ENCODE data around the gene KRT6A.

KRT6A gene

DNA sequence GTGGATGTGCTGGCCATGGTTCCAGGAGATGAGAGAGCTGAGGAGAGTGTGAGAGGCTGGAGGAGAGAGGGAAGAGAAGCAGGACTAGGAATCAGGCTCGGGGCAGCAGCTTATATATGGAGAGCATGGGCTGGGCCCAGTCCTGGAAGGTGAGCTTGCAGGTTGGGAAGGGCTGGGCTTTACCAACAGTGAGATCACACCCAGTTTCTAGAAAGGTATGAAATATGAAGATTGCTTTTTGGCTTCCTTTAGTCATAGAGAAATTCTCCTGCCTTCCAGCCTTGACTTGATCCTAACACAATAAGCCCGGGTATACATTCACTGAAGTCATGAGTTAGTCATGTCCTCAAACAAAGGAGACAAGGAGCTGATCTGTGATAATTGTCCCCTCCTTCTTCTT lies at the start of gene KRT6A:
Gene KRT6A (minus strand): TSS at position 86 of the 400 bp plus-strand sequence. CDS start 69 bp downstream, at position 17.
- no peak for DNase-seq (ENCODE audit: low read depth in 2 of 2)

DNA sequence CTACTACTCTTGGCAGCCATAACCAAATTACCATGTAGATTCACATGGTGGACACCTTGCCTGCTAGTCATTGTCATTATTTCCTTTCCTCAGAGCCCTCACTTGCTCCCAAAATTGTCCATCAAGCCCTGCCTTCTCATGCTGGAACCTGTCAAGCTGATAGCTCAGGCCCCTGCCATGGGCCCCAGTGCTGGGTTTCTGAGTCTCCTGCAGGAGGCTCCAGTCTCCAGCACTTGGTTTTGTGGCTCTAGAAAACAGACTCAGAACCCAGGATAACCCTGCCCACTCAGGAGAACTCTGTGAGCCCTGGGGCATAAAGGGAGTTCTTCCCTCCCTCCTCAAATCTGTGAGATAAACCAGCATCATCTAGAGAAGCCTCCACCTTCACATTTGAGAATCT lies 49.1 kb upstream of the KRT6A start:
- no peak for DNase-seq (ENCODE audit: low read depth in 2 of 2)

DNA sequence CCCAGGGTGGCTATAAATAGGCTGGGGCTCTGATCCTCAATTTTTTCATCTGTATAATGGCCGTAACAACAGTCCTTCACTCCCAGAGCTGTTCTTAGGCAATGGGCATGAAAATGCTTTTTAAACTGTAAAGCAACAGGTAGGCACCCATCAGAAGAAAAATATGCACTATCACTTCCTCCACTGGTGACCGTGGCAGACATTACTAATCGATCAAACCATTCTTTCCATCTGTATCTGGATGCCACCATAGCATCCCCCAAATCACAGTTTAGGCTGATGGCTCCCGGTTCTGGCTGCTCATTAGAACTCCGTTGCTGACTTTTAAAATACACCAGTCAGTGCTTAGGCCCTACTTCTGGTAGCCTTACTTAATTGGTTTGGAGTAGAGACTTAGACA lies 48.7 kb upstream of the KRT6A start:
- no peak for DNase-seq (ENCODE audit: low read depth in 2 of 2)

DNA sequence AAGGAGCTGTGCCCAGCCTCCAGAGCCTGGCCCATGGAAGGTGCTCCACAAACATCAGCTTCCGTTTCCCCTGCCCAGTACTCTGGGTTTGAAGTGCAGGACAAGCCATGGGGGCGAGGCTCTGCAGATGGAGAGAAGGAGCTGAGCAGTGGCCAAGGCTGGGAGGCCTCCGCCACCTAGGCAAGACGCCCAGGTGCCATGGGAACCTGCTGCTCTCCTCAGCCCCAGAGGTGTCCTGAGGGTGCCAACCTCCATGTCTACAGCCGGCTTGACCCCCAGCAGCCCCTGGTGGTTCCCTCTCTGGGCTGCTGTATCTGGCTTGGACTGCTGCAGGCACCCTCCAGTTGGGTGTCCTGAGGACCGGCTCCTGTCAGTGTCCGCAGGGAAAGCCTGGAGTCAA lies 47.5 kb upstream of the KRT6A start:
- no peak for DNase-seq (ENCODE audit: low read depth in 2 of 2)

DNA sequence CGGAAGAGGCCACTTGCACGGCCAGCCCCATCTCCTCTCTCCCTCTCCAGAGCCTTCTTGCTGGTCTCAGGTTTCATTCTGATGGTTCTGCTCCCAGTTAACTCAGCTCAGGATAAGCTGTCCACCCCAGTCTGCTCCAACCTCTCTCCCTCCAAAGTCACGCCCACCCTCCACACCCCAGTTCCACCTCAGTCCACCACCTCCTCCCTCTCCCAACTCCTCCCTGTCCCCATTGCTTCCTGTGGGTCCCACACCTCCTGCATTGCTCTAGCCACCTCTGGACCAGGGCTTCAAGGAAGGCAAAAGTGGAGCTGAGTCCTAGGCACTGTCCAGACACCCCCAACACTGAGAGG lies 46.7 kb upstream of the KRT6A start:
- no peak for DNase-seq (ENCODE audit: low read depth in 2 of 2)

DNA sequence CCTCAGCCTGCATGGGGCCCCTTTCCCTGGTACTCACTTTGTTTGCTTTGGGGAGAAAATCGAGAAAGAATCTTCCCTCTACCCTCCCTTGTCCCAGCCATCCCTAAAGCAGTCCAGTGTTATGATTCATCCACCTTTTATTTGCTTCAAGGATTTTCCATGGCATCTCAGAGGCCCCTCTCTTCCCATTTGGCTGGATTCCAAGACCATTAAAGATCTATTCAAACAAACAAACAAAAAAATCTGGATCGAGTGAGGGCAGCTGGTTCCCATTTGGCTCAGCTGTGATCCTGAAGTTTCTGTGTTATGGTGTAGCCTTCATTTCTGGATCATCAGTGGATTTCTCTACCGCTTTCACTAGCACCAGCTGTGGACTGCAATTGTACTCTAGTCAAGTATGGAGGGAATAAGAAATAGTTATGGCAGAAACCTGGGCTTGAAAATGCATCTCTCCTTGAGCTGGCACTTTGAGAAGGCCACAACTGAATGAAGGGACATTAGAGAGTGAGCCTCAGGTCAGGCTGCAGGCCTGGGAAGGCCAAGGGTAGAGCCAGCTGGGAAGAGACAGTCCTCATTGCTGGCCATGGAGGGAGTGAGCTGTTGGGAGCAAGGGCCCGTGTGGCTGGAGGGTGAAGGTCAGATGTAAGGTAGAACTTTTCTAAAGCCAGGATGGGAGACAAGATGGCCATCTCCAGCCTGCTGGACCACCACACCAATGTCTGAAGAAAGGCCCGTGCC lies 46.2 kb upstream of the KRT6A start:
- DNase-seq (ENCODE audit: low read depth in 2 of 2): no peak

DNA sequence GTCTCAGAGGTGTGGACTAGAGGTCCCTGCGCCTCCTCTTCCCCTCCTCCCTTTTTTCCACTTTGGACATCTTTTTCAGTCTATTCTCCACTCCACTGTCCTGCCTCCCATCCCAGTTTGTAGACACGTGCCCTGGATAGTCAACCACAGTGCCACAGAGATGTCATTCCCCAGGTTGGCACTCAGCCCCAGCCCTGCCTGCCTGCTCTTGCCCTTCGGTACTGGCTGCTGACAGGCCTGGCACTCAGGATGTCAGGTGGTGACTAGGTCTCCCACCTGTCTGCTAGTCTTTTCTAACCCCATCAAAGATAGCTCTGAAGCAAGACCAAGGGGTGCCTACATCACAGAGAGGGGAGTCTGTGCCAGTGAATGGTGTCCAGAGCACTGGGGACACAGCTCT lies 44.0 kb upstream of the KRT6A start:
- no peak for DNase-seq (ENCODE audit: low read depth in 2 of 2)

DNA sequence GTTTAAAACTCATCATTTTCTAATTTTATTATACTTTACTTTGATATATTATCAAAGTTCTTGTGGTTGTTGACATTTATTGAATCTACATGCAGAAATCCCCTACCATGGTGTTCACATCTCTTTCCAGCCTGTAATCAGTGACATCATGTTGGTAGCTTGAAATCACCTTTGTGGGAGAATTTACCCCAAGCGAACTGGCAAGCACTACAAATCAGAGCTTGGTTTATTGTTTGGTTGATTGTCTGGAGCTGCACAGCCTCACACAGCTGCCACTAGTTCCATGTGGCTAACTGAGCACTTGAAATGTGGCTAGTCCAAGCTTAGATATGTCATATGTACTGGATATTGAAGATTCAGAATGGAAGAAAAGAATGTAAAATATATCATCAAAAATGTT lies 42.5 kb upstream of the KRT6A start:
- DNase-seq (ENCODE audit: low read depth in 2 of 2): no peak

DNA sequence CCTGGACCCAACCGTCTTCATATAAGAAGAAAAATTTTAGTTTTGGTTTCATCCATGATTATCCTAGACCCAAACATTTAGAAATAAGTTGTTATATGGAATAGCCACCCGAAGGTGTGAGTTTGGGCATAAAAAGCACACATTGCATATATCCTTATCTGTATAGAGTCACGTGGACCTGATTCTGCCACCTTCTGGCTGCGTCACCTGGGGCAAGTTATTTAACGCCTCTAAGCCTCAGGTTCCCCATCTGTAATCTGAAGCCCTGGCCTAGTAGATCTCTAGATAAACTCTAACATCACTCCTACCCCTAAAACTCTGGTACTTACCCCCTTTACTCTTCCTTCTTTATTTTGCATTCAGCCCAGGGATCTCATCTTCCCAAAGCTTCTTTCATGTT lies 41.4 kb upstream of the KRT6A start:
- DNase-seq (ENCODE audit: low read depth in 2 of 2): no peak

DNA sequence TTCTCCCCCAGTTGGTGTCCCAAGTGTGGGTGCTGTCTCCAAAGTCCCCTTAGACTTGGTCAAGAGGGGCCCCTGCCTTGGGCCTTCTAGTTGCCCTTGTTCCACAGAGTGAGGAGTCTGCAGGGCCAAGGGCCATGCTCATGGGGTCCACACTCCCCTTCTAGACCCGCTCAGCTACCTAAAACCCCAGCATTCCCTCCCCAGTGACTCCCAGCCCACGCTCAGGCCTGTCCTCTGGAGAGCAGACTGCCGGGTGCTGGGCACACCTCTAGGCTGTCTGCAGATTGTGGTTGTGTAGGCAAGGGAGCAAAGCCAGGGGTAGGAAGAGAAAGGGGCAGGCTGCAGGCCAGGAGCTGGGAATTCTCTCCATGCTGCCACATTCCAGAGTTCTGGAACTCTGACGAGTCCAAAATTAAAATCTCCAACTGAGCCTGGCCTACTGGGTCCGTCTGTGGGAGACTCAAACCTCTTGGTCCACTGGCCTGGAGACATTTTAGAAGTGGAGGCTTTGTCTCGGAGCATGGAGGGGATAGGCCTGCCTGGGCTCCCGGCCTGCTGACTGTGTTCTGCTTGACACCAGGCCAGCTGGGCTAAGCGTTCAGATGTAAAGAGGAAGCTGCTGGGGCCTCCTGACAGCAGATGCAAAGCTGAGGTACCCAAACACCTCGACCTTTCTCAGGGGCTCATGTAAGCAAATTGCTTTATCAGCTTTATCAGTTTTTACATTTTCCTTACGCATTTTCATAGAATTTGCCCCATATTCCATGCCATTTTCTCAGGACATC lies 40.8 kb upstream of the KRT6A start:
- no peak for DNase-seq (ENCODE audit: low read depth in 2 of 2)

DNA sequence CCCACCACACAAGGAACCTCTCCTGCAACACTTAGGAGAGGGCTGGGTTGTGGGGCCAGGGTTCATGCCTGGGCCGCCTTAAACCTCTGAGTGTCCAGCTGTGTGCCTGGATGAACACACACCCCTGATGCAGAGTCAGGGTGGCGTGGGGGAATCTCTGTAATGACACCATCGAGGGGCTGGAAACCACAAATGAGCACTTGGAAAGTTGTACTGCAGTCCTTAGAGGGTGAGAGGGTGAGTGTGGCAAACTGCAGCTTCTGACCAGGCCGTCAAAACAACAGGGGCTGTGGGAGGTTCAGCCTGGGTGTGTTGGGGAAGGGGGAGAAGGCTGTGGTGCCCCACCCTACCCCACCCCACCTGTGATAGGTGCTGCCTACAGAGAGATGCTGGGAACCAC lies 39.6 kb upstream of the KRT6A start:
- no peak for DNase-seq (ENCODE audit: low read depth in 2 of 2)

DNA sequence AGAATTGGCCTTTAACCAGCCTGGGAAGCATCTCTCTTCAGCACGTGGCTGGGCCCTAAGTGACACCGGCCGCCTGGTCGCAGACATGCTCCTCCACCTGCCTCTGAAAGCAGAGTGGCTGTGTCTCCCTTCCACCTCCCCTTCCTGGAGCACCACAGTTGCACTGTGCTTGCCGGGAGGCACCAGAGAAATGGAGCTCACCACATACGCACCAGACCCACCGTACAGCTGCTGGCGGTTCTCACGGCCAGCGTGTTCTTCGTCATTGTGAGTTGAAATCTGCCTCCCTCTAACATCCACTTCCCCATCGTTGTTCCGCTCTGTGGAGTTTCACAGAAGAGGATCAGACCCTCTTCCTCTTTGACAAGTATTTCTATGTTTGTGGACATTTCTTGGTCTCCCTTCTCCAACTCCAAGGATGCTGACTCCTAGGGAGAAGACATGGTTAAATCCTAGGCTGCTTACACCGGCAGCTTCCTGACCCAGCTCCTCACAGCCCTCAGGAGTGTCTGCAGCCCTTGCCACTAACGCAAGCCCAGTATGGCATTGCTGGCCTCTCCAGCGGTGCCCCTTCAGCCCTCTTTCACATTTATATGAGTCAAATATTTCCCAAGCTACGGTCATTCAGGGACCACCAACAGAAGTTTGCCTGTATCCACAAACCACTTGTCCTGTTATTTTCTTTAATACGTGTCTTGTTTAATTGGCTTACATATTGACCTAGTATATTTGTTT lies 38.7 kb upstream of the KRT6A start:
- no peak for DNase-seq (ENCODE audit: low read depth in 2 of 2)

DNA sequence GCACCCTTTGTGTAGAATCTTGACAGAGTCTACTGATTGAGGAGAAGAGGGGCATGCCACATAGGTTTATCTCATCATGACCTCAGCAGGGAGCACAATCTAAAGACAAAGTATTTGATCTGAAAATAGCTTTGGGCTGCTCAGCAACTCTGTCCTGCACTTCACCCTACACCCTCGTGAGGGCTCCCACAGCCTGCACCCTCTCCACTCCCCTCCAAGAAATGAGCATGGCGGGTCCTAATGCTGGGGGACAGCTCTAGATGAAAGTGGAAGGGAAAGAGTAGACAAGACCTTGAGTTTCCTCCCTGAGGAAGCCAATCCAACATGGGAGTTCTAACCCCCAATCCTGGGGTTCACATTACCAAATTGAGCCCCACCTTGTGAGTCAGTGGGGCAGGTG lies 37.8 kb upstream of the KRT6A start:
- DNase-seq (ENCODE audit: low read depth in 2 of 2): no peak

DNA sequence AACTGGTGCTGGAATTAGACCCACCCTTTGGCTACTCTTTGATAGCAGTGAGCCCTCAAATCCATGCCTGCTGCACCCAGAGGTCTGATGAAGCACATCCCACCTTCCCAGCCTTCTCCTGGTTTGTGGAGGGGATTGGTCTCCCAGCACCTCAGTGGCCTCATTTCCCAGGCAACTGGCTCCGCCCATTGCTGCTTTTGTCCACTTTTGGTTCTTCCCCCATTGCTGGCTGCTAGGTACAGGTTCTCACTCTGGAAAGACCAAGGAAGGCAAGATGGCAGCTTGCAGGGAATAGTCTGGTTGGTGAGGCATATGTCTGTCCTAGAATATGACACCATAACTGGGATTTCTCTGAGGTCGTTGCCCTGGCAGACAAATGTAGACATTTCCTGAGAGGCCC lies 37.3 kb upstream of the KRT6A start:
- no peak for DNase-seq (ENCODE audit: low read depth in 2 of 2)

DNA sequence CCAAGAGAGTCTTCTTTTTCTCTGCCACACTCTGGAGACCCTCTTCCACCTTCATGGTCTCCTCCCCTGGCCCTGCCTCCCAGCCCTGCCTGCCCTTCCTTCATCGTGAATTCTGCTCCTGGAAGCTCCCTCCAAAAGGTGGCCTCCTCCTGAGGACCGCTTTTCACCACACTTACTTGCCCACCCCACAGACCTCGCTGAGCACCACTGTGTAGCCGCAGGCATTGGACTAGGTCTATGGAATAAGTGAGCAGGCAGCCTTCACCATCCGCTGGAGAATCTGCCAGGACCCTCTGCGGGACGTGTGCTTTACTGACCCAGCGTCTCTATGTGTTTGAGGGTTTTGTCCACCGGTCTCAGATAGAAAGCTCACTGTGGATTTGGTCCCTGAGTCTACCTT lies 36.8 kb upstream of the KRT6A start:
- DNase-seq (ENCODE audit: low read depth in 2 of 2): no peak

DNA sequence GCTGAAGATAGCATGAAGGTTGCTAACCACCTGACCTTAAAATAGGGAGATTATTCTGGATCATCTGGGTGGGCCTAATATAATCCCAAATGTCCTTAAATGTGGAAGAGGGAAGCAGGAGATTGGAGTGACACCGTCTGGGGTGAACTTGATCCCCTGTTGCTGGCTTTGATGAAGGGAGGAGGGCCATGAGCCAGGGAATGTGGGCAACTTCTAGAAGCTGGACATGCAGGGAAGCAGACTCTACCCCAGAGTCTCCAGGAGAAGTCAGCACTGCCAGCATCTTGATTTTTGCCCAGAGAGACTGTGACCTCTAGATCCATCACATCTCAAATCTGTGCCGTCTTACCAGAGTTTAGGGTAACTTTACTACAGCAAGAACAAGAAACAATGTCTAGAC lies 36.4 kb upstream of the KRT6A start:
- no peak for DNase-seq (ENCODE audit: low read depth in 2 of 2)

DNA sequence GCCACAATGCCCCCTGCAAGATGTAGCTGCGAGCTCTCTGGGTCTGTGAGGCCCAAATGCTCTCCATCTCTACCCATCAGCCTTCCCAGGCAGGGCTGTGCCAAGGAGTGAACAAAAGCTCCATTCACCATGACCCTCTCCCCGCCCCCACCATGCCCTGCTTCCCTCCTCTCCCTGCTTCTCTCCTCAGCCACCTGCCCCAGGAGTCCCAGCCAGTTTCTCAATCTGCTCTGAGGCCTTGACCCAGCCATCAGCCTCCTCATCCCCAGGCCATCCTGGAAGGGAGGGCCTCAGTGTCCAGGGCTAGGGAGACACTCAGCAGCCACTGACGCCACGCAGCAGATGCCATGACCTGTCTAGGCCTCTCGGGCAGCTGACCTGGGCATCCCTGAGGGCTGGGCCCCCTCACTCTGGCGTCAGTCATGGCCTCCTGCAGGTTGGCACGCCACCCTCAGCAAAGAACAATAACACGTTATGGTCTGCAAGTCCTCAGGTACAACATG lies 35.6 kb upstream of the KRT6A start:
- DNase-seq (ENCODE audit: low read depth in 2 of 2): no peak

DNA sequence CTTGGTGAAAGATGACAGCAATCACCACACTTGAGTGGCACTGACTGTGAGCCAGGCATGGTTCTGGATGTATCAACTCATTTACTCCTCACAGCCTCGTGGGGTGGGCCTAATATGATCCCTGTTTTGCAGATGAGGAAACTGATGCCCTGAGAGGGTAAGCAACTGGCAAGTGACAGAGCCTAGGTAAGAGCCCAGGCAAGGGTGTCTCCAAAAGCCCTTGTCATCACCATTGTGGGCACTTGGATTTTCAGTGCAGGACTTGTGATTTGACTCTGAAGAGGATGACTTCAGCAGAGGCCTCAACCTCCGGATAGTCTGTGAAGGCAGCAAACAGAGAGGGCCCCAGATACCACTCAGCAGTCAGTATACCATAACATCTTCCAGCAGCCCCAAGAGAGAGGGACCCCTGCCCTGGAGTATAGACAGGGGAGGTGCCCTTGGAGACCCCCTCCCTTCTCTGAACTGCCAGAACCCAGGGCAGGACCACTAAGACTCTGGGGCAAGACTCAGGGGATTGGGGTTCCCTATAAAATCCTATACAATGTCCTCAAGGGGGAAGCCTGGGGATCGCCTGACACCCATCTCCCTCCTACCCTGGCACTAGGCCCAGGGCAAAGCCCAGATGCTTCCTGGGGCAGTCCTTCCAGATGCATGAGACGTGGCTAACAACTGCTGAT lies 34.2 kb upstream of the KRT6A start:
- no peak for DNase-seq (ENCODE audit: low read depth in 2 of 2)

DNA sequence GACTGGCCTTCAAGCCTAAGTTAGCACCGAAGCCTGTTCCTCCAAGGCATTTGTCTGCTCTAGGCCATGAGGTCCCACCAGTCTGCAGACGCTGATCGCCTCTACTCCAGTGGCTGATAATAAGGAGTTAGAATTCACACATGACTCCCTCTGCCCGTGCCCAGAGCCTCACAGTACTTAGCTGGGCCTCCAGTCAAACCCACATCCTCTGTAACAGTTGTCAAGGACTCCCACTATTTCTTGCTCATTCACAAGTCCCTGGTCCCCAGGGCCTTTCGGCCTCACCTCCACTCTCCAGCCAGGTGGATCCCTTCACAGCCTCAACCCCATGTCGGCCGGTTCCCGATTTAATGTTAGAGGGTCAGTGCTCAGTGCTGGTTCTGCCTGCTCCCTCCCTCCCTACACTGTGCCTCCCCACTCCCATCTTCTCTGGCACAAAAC lies 33.5 kb upstream of the KRT6A start:
- DNase-seq (ENCODE audit: low read depth in 2 of 2): no peak

DNA sequence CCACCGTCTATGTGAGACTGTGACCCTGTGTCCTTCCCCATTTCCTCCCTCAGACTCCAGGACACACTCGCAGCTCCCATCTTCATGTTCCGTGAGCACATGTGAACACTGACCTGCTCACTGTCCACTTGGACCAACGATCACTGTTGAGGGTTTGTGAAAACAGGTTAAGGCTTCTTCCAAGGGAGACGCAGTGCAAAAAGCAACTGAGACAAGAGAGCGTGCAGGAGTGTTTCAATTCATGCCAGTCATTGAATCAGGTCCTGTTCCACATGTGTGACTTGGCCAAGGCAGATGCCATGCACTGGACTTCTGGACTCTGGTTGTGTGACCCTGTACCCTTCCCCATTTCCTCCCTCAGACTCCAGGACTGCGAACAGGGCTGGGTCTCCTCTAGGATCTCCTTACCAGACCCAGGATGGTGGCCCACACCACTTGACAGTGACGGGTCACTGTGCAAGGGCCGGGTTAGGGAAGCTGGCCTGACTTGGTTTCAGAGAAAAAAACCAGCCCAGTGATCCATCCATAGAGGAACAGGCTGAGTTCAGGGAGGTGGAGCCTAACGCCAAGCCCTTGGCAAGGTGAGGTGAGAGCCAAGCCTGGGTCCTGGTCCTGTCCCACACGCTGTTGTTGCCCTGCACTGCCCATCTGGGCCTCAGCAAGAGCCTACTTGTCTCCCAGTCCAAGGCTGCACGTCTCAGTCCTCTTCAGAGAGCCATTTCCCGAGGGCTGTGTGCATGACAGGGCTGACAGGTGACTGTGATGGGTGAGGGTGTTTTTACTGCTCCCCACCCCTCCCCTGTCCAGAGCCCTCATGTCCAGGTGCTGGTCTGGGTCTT lies 32.8 kb upstream of the KRT6A start:
- no peak for DNase-seq (ENCODE audit: low read depth in 2 of 2)

All from stimulated activated CD4-positive, alpha-beta T cell treated with anti-CD3 and anti-CD28 coated beads, Interleukin-1b, Interleukin-23, amount 100 ng/mL, for 4 hours (primary cell).